ENCODE data around the gene SEMA4B.
"Not testable (repeated sequence)": the region's sequence is repeated elsewhere in the genome, so short reads cannot be mapped to it uniquely, and the experiment has no call there.

Gene SEMA4B

GRCh38 chr15:90261811-90262210 lies 60.7 kb downstream of the SEMA4B start:
- DNase-seq (ENCODE audit: low read depth), result peak; percentile 88

- DNase-seq (ENCODE audit: low read depth), result peak; percentile 59
Measured at GRCh38 chr15:90262426-90262825, 61.3 kb downstream of the SEMA4B start.

- no peak for DNase-seq (ENCODE audit: low read depth)
Measured at GRCh38 chr15:90264671-90265070, 63.5 kb downstream of the SEMA4B start.

GRCh38 chr15:90265271-90266060 lies 64.3 kb downstream of the SEMA4B start, which contains the start of gene NGRN:
Gene NGRN, plus strand, starts transcription at chr15:90265672. Its CDS starts 41 bp downstream, at chr15:90265713.
- DNase-seq (ENCODE audit: low read depth), result peak; percentile 87

GRCh38 chr15:90266061-90266431 lies 64.9 kb downstream of the SEMA4B start:
- DNase-seq (ENCODE audit: low read depth), result peak; percentile 20

GRCh38 chr15:90266485-90266884 lies 65.4 kb downstream of the SEMA4B start:
- DNase-seq (ENCODE audit: low read depth), result no peak

GRCh38 chr15:90268415-90268814 lies 67.3 kb downstream of the SEMA4B start:
- DNase-seq (ENCODE audit: low read depth), result no peak

GRCh38 chr15:90270502-90271150 lies 69.5 kb downstream of the SEMA4B start:
- DNase-seq (ENCODE audit: low read depth), result no peak

- DNase-seq (ENCODE audit: low read depth), result no peak
Measured at GRCh38 chr15:90271459-90272166, 70.5 kb downstream of the SEMA4B start.

- not testable (repeated sequence) for DNase-seq (ENCODE audit: low read depth)
Measured at GRCh38 chr15:90278467-90278866, 77.3 kb downstream of the SEMA4B start.

Data from amniotic epithelial cell (primary cell).